Endodermal cell (in vitro differentiated cells): Measurements from ENCODE around the gene ETV6. TPM values are rescaled to one million over a fixed set of nuclear protein-coding genes. Genes with fewer than 3 reads are reported as not detected.

ENCODE experiments used
- DNase-seq: peaks from one replicate; pipeline ENCODE4 v3.0.0-alpha.2; 2017
- H3K27ac ChIP-seq: 2 replicates; pipeline ENCODE4 v1.5.1; 2013; ENCODE audit warnings: mild to moderate bottlenecking, low read depth, low read length, moderate library complexity
- H3K27me3 ChIP-seq: 2 replicates; pipeline ENCODE4 v1.6.1; 2013; ENCODE audit warnings: mild to moderate bottlenecking, low read length, moderate library complexity; ENCODE audit not compliant: insufficient read depth, control insufficient read depth, poor library complexity, severe bottlenecking
- H3K36me3 ChIP-seq: 2 replicates; pipeline ENCODE4 v1.7.0; 2013; ENCODE audit warnings: mild to moderate bottlenecking, low read length, moderate library complexity; ENCODE audit not compliant: control insufficient read depth, insufficient read depth
- H3K4me1 ChIP-seq: one replicate; pipeline ENCODE4 v1.7.0; 2013; ENCODE audit warnings: low read length; ENCODE audit not compliant: control insufficient read depth, insufficient read depth
- H3K4me3 ChIP-seq: 2 replicates; pipeline ENCODE4 v1.5.1; 2013; ENCODE audit warnings: mild to moderate bottlenecking, low read length, moderate library complexity
- H3K9ac ChIP-seq: 2 replicates; pipeline ENCODE4 v1.6.1; 2013; ENCODE audit warnings: mild to moderate bottlenecking, low read length, moderate library complexity; ENCODE audit not compliant: poor library complexity, severe bottlenecking; ENCODE audit errors: extremely low read depth
- H3K9me3 ChIP-seq: 2 replicates; pipeline ENCODE4 v1.6.1; 2013; ENCODE audit warnings: mild to moderate bottlenecking, low read length, moderate library complexity; ENCODE audit not compliant: control insufficient read depth
- H3K27ac Mint-ChIP-seq: 2 replicates; pipeline ENCODE4 v1.8.0; 2020; ENCODE audit warnings: mixed read lengths
- H3K27me3 Mint-ChIP-seq: 2 replicates; pipeline ENCODE4 v1.8.0; 2021; ENCODE audit warnings: mild to moderate bottlenecking, mixed read lengths; ENCODE audit not compliant: insufficient read depth
- H3K36me3 Mint-ChIP-seq: 2 replicates; pipeline ENCODE4 v1.8.0; 2020; ENCODE audit warnings: low read depth, mixed read lengths
- H3K4me1 Mint-ChIP-seq: 2 replicates; pipeline ENCODE4 v1.8.0; 2020; ENCODE audit warnings: mixed read lengths
- H3K4me3 Mint-ChIP-seq: 2 replicates; pipeline ENCODE4 v1.8.0; 2020; ENCODE audit warnings: mild to moderate bottlenecking, moderate library complexity, mixed read lengths
- H3K9me3 Mint-ChIP-seq: 2 replicates; pipeline ENCODE4 v1.8.0; 2020; ENCODE audit warnings: mild to moderate bottlenecking, mixed read lengths
- CTCF ChIP-seq: fragments of 200-600 bp; sonication (generic); conservative IDR thresholded peaks from 2 replicates; pipeline ENCODE4 v1.5.0; 2021; ENCODE audit warnings: antibody characterized with exemption, mild to moderate bottlenecking
- WGBS, 2 experiments: methylation state at CpG; one replicate each; pipeline versions ENCODE4 v1.1.5 to v1.1.7; 2013; ENCODE audit warnings: missing lambda C conversion rate in 2 of 2, mixed read lengths in 1 of 2; ENCODE audit not compliant: insufficient coverage in 1 of 2, insufficient read length in 1 of 2; 5-methylcytosine and 5-hydroxymethylcytosine counted together
- total RNA-seq, 2 donors: library from RNA; stranded (reverse); fragmentation: NEBNext Ultra II Directional in 1 of 2; extraction: Animal tissue kit (Norgen Biotek cat#: 25700) in 1 of 2; gene quantifications; 2 replicates in 1 of 2; 3 replicates in 1 of 2; pipeline ENCODE4 v1.2.1, GENCODE V29; 2021

The ETV6 gene
- total RNA-seq, 2 donors from 2014 or later, result 9.3 to 22.1 TPM

- peaks cover 50% of the 10 kb centered on the region for H3K36me3 Mint-ChIP-seq
- no peak overlapping the region for H3K4me3 ChIP-seq
- H3K9me3 ChIP-seq, result no peaks in the 10 kb centered on the region
- no peak for DNase-seq
- H3K9ac ChIP-seq, result no peak overlapping the region
- H3K27me3 Mint-ChIP-seq, result no peaks in the 10 kb centered on the region
- WGBS, 2 experiments, result 86 to 93% methylated on average over 1 to 2 of the region's 2 CpGs
- H3K27ac ChIP-seq, result no peak overlapping the region
- peaks cover 43% of the 10 kb centered on the region for H3K36me3 ChIP-seq
- no peaks in the 10 kb centered on the region for H3K27me3 ChIP-seq
- H3K4me1 ChIP-seq, result peaks cover 7% of the 10 kb centered on the region
- no peaks in the 10 kb centered on the region for H3K9me3 Mint-ChIP-seq
- no peak overlapping the region for H3K4me3 Mint-ChIP-seq
- no peak for TF ChIP-seq CTCF
- no peak overlapping the region for H3K27ac Mint-ChIP-seq
- H3K4me1 Mint-ChIP-seq, result peaks cover 24% of the 10 kb centered on the region
These were observed 232.4 kb downstream of the ETV6 start for GRCh38 chr12:11881835-11882234.

- DNase-seq, result no peak
- WGBS, 2 experiments, result 90 to 96% methylated on average over 5 to 8 of the region's 8 CpGs
- Mint-ChIP-seq H3K36me3 (peaks cover 55% of the 10 kb centered on the region), H3K27ac (peak overlapping the region; percentile 25), H3K4me1 (peaks cover 23% of the 10 kb centered on the region), H3K9me3 (no peaks in the 10 kb centered on the region), H3K4me3 (no peak overlapping the region), H3K27me3 (no peaks in the 10 kb centered on the region)
- H3K27ac ChIP-seq, result no peak overlapping the region
- H3K9ac ChIP-seq, result no peak overlapping the region
- peaks cover 7% of the 10 kb centered on the region for H3K4me1 ChIP-seq
- H3K4me3 ChIP-seq, result no peak overlapping the region
- no peaks in the 10 kb centered on the region for H3K27me3 ChIP-seq
- no peak for TF ChIP-seq CTCF
- H3K36me3 ChIP-seq, result peaks cover 46% of the 10 kb centered on the region
- no peaks in the 10 kb centered on the region for H3K9me3 ChIP-seq
These were observed 233.0 kb downstream of the ETV6 start for GRCh38 chr12:11882301-11883019.

- no peak for TF ChIP-seq CTCF
- no peak overlapping the region for H3K27ac Mint-ChIP-seq
These were observed 234.6 kb downstream of the ETV6 start for GRCh38 chr12:11884116-11884515.

More at GRCh38 chr12:11884116-11884515, 234.6 kb downstream of the ETV6 start:
- H3K4me1 Mint-ChIP-seq, result peaks cover 11% of the 10 kb centered on the region
- no peak for DNase-seq
- Histone ChIP-seq H3K4me3 (no peak overlapping the region), H3K27ac (no peak overlapping the region), H3K9ac (no peak overlapping the region), H3K9me3 (no peaks in the 10 kb centered on the region), H3K36me3 (peaks cover 57% of the 10 kb centered on the region), H3K27me3 (no peaks in the 10 kb centered on the region), H3K4me1 (no peaks in the 10 kb centered on the region)
- no peaks in the 10 kb centered on the region for H3K27me3 Mint-ChIP-seq
- 86 to 96% methylated on average over 9 to 11 of the region's 11 CpGs for WGBS, 2 experiments
- no peaks in the 10 kb centered on the region for H3K9me3 Mint-ChIP-seq
- no peak overlapping the region for H3K4me3 Mint-ChIP-seq
- peaks cover 69% of the 10 kb centered on the region for H3K36me3 Mint-ChIP-seq
